Stomach smooth muscle (tissue), 2 donors: Measurements from ENCODE around the gene SELENON.

Source experiments
- H3K27ac ChIP-seq: one replicate; pipeline ENCODE4 v1.7.0; 2013; ENCODE audit warnings: mild to moderate bottlenecking, low read length, inconsistent platforms
- H3K27me3 ChIP-seq, 2 donors: one replicate each; pipeline ENCODE4 v1.7.0; 2013; ENCODE audit warnings: low read length in 2 of 2; ENCODE audit not compliant: insufficient read depth in 2 of 2, control insufficient read depth in 1 of 2
- H3K36me3 ChIP-seq, 2 donors: one replicate each; pipeline ENCODE4 v1.7.0; 2013; ENCODE audit warnings: low read length in 2 of 2; ENCODE audit not compliant: control insufficient read depth in 2 of 2, insufficient read depth in 2 of 2
- H3K4me1 ChIP-seq: one replicate; pipeline ENCODE4 v1.7.0; 2013; ENCODE audit warnings: low read length; ENCODE audit not compliant: control insufficient read depth, insufficient read depth
- H3K4me3 ChIP-seq, 2 donors: one replicate each; pipeline ENCODE4 v1.7.0; 2013; ENCODE audit warnings: low read length in 2 of 2
- H3K9ac ChIP-seq, 2 donors: one replicate each; pipeline ENCODE4 v1.7.0; 2013; ENCODE audit warnings: low read length in 2 of 2, mild to moderate bottlenecking in 1 of 2
- H3K9me3 ChIP-seq, 2 donors: one replicate each; pipeline ENCODE4 v1.7.0; 2013; ENCODE audit warnings: low read length in 2 of 2; ENCODE audit not compliant: control insufficient read depth in 2 of 2
- donor health status: healthy.
- donor health status: Pancreatic carcinoma.

Gene SELENON

GRCh38 chr1:25799935-25800702, at the start of gene SELENON:
Gene SELENON (plus strand): TSS chr1:25800193. CDS start chr1:25800231, 38 bp downstream.
- Histone ChIP-seq H3K27me3 (no peaks in the 10 kb centered on the region), H3K4me3 (peak within 1 kb of the TSS; percentile 63 to 84), H3K9me3 (no peaks in the 10 kb centered on the region), H3K27ac (peak within 1 kb of the TSS; percentile 75), H3K9ac (peak within 1 kb of the TSS; percentile 75 to 76), H3K36me3 (peaks cover under 1 to 3% of the 10 kb centered on the region in 2 donors), H3K4me1 (peaks cover 53% of the 10 kb centered on the region)

- Histone ChIP-seq H3K27me3 (no peaks in the 10 kb centered on the region), H3K4me3 (no peak overlapping the region), H3K27ac (no peak overlapping the region), H3K4me1 (peaks cover 13% of the 10 kb centered on the region), H3K36me3 (peaks cover 0 to 8% of the 10 kb centered on the region in 2 donors), H3K9me3 (no peaks in the 10 kb centered on the region), H3K9ac (no peak overlapping the region)
These were observed 48.9 kb upstream of the SELENON start for GRCh38 chr1:25750923-25751605.

GRCh38 chr1:25754470-25755181, 45.4 kb upstream of the SELENON start:
- peaks cover 0 to 6% of the 10 kb centered on the region in 2 donors for H3K36me3 ChIP-seq
- no peaks in the 10 kb centered on the region for H3K27me3 ChIP-seq
- peaks cover 9% of the 10 kb centered on the region for H3K4me1 ChIP-seq
- H3K4me3 ChIP-seq: no peak overlapping the region
- peak overlapping the region; percentile 18 for H3K27ac ChIP-seq
- H3K9me3 ChIP-seq: no peaks in the 10 kb centered on the region
- H3K9ac ChIP-seq: peak overlapping the region in 1 of 2 donors; percentile 24

GRCh38 chr1:25755475-25756125, 44.4 kb upstream of the SELENON start:
- no peak overlapping the region for H3K9ac ChIP-seq
- no peak overlapping the region for H3K4me3 ChIP-seq
- peaks cover 0 to 8% of the 10 kb centered on the region in 2 donors for H3K36me3 ChIP-seq
- no peaks in the 10 kb centered on the region for H3K27me3 ChIP-seq
- H3K9me3 ChIP-seq: no peaks in the 10 kb centered on the region
- H3K4me1 ChIP-seq: peaks cover 9% of the 10 kb centered on the region
- H3K27ac ChIP-seq: no peak overlapping the region

GRCh38 chr1:25756215-25756614, 43.8 kb upstream of the SELENON start:
- H3K4me1 ChIP-seq: peaks cover 9% of the 10 kb centered on the region
- H3K9ac ChIP-seq: no peak overlapping the region
- H3K4me3 ChIP-seq: no peak overlapping the region
- H3K36me3 ChIP-seq: peaks cover 0 to 6% of the 10 kb centered on the region in 2 donors
- no peak overlapping the region for H3K27ac ChIP-seq
- no peaks in the 10 kb centered on the region for H3K27me3 ChIP-seq
- no peaks in the 10 kb centered on the region for H3K9me3 ChIP-seq

- Histone ChIP-seq H3K9me3 (no peaks in the 10 kb centered on the region), H3K4me3 (no peak overlapping the region), H3K27me3 (no peaks in the 10 kb centered on the region), H3K9ac (no peak overlapping the region), H3K36me3 (peaks cover 0 to 6% of the 10 kb centered on the region in 2 donors), H3K4me1 (peaks cover 9% of the 10 kb centered on the region), H3K27ac (no peak overlapping the region)
These were observed 42.7 kb upstream of the SELENON start for GRCh38 chr1:25757151-25757845.

GRCh38 chr1:25757846-25758185, 42.2 kb upstream of the SELENON start:
- no peak overlapping the region for H3K27ac ChIP-seq
- no peak overlapping the region for H3K9ac ChIP-seq

GRCh38 chr1:25758466-25759070, 41.4 kb upstream of the SELENON start:
- Histone ChIP-seq H3K9me3 (no peaks in the 10 kb centered on the region), H3K36me3 (peaks cover 0 to 6% of the 10 kb centered on the region in 2 donors), H3K4me1 (peaks cover 9% of the 10 kb centered on the region), H3K4me3 (no peak overlapping the region), H3K27ac (no peak overlapping the region), H3K27me3 (no peaks in the 10 kb centered on the region), H3K9ac (no peak overlapping the region)

More at GRCh38 chr1:25757846-25758185, 42.2 kb upstream of the SELENON start:
- no peak overlapping the region for H3K4me3 ChIP-seq
- peaks cover 9% of the 10 kb centered on the region for H3K4me1 ChIP-seq
- peaks cover 0 to 6% of the 10 kb centered on the region in 2 donors for H3K36me3 ChIP-seq
- no peaks in the 10 kb centered on the region for H3K27me3 ChIP-seq
- no peaks in the 10 kb centered on the region for H3K9me3 ChIP-seq

- no peak overlapping the region for H3K27ac ChIP-seq
- no peaks in the 10 kb centered on the region for H3K27me3 ChIP-seq
- H3K4me1 ChIP-seq: no peaks in the 10 kb centered on the region
- H3K9me3 ChIP-seq: no peaks in the 10 kb centered on the region
- H3K4me3 ChIP-seq: no peak overlapping the region
- H3K9ac ChIP-seq: no peak overlapping the region
- peaks cover 5 to 7% of the 10 kb centered on the region in 2 donors for H3K36me3 ChIP-seq
These were observed 39.8 kb upstream of the SELENON start for GRCh38 chr1:25760122-25760719.
